GM18499 (cell line): ENCODE data around the gene UBA1.

Experiments used
- ATAC-seq: cut with Tn5 transposase; IDR thresholded peaks from one replicate; pipeline ENCODE4 v1.9.1; 2021; ENCODE audit warnings: moderate number of reproducible peaks; ENCODE audit not compliant: insufficient read depth, unreplicated experiment

The UBA1 gene

DNA sequence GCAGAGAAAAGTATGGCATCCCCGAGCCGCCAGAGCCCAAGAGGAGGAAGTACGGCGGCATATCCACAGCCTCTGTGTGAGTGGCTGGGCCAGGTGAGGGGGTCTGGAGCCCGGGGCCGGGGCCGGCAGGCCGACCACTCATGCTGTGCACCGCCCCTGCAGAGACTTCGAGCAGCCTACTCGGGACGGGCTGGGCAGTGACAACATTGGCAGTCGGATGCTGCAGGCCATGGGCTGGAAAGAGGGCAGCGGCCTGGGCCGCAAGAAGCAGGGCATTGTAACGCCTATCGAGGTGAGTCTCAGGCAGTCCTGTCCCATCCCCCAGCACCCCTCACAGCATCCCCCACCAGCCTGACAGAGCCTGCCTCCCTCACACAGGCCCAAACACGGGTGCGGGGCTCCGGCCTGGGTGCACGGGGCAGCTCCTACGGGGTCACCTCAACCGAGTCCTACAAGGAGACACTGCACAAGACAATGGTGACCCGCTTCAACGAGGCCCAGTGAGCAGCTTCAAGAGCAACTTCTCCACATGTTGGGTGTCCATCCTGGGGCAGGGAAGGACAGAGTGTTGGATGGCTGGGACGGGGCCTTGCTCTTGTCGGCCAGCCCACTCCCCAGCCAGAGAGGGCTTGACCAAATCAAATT is 7.4 kb upstream of the UBA1 start:
- ATAC-seq: no peak

DNA sequence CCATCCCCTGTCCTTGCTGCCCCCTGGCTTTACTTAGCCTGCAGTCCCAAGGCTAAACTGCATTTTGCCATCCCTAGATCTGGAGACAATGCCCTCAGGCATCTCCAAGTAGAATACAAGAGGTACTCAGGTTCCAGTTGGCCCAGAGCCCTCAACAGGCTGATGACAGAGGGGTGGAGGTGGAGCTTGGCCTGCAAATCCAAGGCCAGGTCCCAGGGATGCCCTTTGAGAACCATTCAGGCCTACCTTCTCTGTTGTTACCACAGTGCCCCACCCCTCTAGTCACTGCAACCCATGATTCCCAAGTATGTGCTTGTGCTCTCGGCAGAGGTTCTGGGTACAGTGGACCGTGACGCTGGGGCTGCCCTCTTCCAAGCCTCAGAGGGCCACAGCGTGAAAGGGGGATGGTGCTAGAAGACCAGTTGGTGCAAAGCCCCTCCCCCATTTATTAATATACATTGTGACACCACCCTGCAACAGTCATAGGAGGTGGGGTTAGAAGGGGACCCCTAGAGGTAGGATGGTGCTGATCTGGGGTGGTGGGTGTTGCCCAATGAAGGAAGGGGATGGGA is 6.4 kb upstream of the UBA1 start:
- ATAC-seq: no peak

DNA sequence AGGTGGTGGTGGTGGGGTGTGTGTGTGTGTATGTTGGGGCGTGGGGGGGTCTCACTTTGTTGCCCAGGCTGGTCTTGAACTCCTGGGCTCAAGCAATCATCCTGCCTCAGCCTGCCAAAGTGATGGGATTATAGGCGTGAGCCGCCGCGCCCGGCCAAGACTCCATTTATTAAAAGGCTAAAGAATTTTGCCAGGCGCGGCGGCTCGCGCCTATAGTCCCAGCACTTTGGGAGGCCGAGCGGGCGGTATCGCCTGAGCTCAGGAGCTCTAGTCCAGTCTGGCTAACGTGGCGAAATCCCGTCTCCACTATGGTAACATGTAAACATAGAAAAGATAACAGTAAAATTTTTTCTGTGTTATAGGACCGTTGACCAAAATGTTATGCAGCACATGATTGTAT is 3.7 kb upstream of the UBA1 start:
- ATAC-seq: no peak

DNA sequence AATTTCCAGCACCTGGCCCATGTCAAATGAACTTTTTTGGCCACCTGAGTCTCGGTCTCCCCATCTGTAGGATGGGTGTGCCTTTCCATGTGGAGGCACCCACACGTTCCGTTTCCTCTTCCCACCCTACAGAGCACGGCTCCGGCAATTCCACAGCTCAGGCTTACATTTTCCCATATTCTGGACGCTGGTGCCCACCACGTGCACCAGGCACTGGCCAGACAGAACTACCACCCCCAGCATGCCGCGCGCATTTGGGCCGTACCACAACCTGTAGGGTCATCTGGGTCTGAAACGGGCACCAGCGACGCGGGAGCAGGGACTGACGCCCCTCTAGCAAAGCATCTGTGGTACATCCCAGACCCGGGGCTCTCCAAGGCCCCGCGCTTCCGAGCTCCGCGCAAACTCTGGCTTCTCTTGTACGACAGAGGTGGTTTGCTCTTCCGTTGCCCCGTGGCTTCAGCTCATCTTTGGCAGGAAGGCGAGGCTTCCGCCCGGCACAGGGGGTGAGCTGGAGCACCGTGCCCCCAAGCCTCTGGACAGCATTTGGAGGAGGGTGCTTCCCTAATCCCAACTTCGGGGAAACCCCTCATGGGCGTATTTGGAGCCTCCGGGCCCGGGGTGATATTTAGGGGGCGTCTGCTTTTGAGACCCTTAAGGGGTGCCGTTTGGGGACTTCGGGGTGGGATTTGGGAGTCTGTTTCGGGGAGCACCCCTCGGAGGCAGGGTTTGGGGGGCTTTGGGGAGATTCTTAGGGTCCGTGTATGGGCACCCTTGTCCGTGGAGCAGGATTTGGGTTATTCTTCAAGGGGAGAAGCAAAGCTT is 3.0 kb upstream of the UBA1 start:
- ATAC-seq: no peak

- ATAC-seq: no peak
Observed at GRCh38 chrX:47191331-47191730, 2.3 kb upstream of the UBA1 start.

- no peak for ATAC-seq
Observed at GRCh38 chrX:47191806-47192401, 1.7 kb upstream of the UBA1 start.

GRCh38 chrX:47194194-47194787 is 662 bp downstream of the UBA1 start:
- ATAC-seq: no peak

DNA sequence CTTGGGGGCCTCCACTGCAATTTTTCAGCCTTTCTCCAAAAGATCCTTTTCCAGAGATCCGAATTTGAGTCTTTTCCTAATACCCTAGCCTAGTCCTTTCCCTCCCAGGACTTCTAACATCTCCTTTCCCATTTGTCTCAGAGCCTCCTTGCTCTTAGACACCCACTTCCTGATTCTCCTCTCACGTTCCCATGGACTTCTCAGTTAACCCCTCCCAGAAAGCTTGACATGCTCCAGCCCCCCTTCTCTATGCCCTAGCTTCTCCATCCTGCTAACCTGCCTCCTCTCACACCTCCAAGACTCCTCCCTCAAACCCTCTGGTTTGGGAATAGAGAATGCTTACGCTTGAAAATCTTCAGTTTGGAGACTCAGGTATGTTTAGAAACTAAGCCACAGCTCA is 2.5 kb downstream of the UBA1 start:
- ATAC-seq: no peak

- ATAC-seq: no peak
Observed at GRCh38 chrX:47197526-47197925, 3.9 kb downstream of the UBA1 start.

- ATAC-seq: no peak
Observed at GRCh38 chrX:47198026-47198686, 4.5 kb downstream of the UBA1 start.

DNA sequence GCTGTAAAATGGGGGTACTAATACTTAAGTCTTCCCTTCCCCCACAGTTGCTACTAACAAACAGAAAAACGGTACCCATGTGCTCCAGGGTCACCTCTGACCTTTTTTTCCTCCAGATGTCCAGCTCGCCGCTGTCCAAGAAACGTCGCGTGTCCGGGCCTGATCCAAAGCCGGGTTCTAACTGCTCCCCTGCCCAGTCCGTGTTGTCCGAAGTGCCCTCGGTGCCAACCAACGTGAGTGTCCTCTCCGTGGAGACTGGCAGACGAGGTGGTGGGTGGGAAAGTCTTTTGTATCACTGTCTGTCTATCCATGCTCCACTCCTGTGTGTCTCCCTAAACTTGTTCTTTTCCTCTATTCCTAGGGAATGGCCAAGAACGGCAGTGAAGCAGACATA is 5.1 kb downstream of the UBA1 start:
- no peak for ATAC-seq

DNA sequence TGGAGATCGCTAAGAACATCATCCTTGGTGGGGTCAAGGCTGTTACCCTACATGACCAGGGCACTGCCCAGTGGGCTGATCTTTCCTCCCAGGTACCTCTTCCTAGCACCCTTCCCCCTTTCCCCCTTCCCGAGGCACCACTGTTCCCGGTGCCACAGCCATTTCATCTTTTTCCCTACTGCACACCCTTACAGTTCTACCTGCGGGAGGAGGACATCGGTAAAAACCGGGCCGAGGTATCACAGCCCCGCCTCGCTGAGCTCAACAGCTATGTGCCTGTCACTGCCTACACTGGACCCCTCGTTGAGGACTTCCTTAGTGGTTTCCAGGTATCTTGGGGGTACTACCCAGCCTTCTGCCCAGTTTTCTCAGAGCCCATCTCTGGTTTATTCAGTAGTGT is 5.7 kb downstream of the UBA1 start:
- ATAC-seq: no peak

GRCh38 chrX:47200385-47201150 is 6.9 kb downstream of the UBA1 start:
- ATAC-seq: no peak

- ATAC-seq: no peak
Observed at GRCh38 chrX:47201345-47201944, 7.8 kb downstream of the UBA1 start.

- ATAC-seq: no peak
Observed at GRCh38 chrX:47202316-47202715, 8.7 kb downstream of the UBA1 start.

- no peak for ATAC-seq
Observed at GRCh38 chrX:47202877-47203276, 9.2 kb downstream of the UBA1 start.

GRCh38 chrX:47204970-47205369 is 11.3 kb downstream of the UBA1 start:
- ATAC-seq: no peak

DNA sequence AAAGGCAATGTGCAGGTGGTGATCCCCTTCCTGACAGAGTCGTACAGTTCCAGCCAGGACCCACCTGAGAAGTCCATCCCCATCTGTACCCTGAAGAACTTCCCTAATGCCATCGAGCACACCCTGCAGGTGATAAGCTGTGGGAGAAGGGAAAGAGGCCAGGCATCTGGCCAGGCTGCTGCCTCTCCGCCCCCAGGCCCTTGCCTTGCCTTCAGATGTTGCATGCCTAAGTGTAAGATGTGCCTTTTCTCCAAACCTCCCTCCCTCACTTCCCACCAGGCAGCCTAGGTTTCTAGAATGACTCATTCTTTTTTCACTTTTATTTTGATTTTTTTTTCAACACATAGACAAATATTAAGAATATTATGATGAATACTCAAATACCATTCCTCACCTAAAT is 12.7 kb downstream of the UBA1 start:
- no peak for ATAC-seq

- no peak for ATAC-seq
Observed at GRCh38 chrX:47208108-47208507, 14.5 kb downstream of the UBA1 start.
